Endothelial cell (in vitro differentiated cells): ENCODE results near the gene CLPTM1L. TPM values are rescaled to one million over a fixed set of nuclear protein-coding genes. Genes with fewer than 3 reads are reported as not detected.

Source experiments
- DNase-seq: peaks from one replicate; pipeline ENCODE4 v3.0.0; 2021; ENCODE audit warnings: low spot score
- H3K27ac Mint-ChIP-seq: one replicate; pipeline ENCODE4 v1.8.0; 2021; ENCODE audit warnings: mixed read lengths, inconsistent platforms; ENCODE audit not compliant: unreplicated experiment
- H3K27me3 Mint-ChIP-seq: one replicate; pipeline ENCODE4 v1.8.0; 2021; ENCODE audit warnings: mild to moderate bottlenecking, moderate library complexity, mixed read lengths, inconsistent platforms; ENCODE audit not compliant: unreplicated experiment
- H3K36me3 Mint-ChIP-seq: one replicate; pipeline ENCODE4 v1.8.0; 2021; ENCODE audit warnings: mild to moderate bottlenecking, low read depth, mixed read lengths, inconsistent platforms; ENCODE audit not compliant: unreplicated experiment
- H3K4me1 Mint-ChIP-seq: one replicate; pipeline ENCODE4 v1.8.0; 2021; ENCODE audit warnings: mild to moderate bottlenecking, mixed read lengths, inconsistent platforms; ENCODE audit not compliant: unreplicated experiment
- H3K4me3 Mint-ChIP-seq: one replicate; pipeline ENCODE4 v1.8.0; 2021; ENCODE audit warnings: mild to moderate bottlenecking, mixed read lengths, inconsistent platforms; ENCODE audit not compliant: unreplicated experiment
- H3K9me3 Mint-ChIP-seq: one replicate; pipeline ENCODE4 v1.8.0; 2021; ENCODE audit warnings: mixed read lengths, inconsistent platforms; ENCODE audit not compliant: unreplicated experiment
- CTCF ChIP-seq: fragments of 200-600 bp; sonication (generic); IDR thresholded peaks from one replicate; pipeline ENCODE4 v1.5.0; 2021; ENCODE audit warnings: antibody characterized with exemption; ENCODE audit not compliant: unreplicated experiment
- total RNA-seq: library from RNA; stranded (reverse); fragmentation: NEBNext Ultra II Directional; extraction: Animal tissue kit (Norgen Biotek cat#: 25700); gene quantifications from one replicate; pipeline ENCODE4 v1.2.1, GENCODE V29; 2021; ENCODE audit not compliant: unreplicated experiment

The CLPTM1L gene
- total RNA-seq, 1 donor from 2014 or later, result 86.6 TPM

DNA sequence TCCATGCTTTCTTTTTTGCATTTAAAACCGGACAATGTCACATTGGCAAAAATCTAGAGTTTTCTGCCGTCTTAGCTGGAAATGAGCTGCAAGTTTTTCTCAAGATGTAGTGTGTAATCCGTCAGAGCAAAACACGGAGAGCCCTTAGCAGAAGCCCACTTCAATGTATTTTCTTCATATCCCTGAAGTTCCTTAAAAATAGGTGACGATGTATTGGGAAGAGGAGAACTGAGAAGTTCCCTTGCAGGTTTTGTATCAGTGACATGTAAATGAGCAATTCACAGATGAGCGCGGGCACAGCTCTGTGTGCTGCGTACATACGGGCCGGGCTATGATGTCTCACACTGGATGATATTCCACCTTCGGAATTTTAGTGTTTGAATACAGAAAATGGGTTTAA lies 14.8 kb upstream of the CLPTM1L start:
- Mint-ChIP-seq H3K4me1 (peaks cover 5% of the 10 kb centered on the region), H3K27ac (no peak overlapping the region), H3K9me3 (no peaks in the 10 kb centered on the region), H3K36me3 (no peaks in the 10 kb centered on the region), H3K4me3 (no peak overlapping the region), H3K27me3 (peaks cover 2% of the 10 kb centered on the region)
- TF ChIP-seq CTCF, result no peak
- DNase-seq, result no peak

DNA sequence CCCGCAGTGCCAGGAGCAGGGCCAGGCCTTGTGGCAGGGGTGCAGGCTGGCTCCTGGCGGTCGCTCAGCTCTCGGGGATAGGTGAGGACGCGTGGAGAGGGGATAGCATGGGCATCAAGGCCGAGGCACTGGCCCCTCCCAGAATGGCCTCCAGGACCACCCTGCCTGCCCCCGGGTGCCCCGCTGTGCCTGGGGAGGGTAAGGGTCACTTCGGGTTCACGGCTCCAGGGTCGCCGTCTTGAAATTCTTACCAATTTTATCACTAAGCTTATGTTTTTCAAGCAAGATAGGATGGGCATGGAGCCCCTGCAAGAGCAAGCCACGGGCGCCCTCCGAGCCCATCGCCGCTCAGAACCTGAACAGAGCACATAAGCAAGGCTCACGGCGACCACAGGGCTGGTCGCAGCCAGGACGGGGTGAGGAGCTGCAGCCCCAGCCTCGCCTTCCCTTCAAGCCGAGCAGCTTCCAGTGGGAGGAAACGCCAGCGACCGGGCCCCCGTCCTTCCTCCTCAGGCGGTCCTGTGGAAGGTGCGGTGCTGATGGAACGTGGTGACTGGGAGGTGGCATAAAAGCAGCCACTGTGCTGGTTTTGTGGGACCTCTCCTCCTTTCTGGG lies 14.2 kb upstream of the CLPTM1L start:
- no peak overlapping the region for H3K27ac Mint-ChIP-seq
- H3K9me3 Mint-ChIP-seq, result no peaks in the 10 kb centered on the region
- peaks cover 2% of the 10 kb centered on the region for H3K27me3 Mint-ChIP-seq
- no peak overlapping the region for H3K4me3 Mint-ChIP-seq
- DNase-seq, result no peak
- no peaks in the 10 kb centered on the region for H3K36me3 Mint-ChIP-seq
- peaks cover under 1% of the 10 kb centered on the region for H3K4me1 Mint-ChIP-seq
- no peak for TF ChIP-seq CTCF

GRCh38 chr5:1358726-1359025 lies 13.8 kb upstream of the CLPTM1L start:
- no peak for DNase-seq
- H3K27ac Mint-ChIP-seq, result no peak overlapping the region
- no peak overlapping the region for H3K4me3 Mint-ChIP-seq
- TF ChIP-seq CTCF, result no peak
- H3K36me3 Mint-ChIP-seq, result no peaks in the 10 kb centered on the region
- no peaks in the 10 kb centered on the region for H3K4me1 Mint-ChIP-seq
- peaks cover 2% of the 10 kb centered on the region for H3K27me3 Mint-ChIP-seq
- H3K9me3 Mint-ChIP-seq, result no peaks in the 10 kb centered on the region

DNA sequence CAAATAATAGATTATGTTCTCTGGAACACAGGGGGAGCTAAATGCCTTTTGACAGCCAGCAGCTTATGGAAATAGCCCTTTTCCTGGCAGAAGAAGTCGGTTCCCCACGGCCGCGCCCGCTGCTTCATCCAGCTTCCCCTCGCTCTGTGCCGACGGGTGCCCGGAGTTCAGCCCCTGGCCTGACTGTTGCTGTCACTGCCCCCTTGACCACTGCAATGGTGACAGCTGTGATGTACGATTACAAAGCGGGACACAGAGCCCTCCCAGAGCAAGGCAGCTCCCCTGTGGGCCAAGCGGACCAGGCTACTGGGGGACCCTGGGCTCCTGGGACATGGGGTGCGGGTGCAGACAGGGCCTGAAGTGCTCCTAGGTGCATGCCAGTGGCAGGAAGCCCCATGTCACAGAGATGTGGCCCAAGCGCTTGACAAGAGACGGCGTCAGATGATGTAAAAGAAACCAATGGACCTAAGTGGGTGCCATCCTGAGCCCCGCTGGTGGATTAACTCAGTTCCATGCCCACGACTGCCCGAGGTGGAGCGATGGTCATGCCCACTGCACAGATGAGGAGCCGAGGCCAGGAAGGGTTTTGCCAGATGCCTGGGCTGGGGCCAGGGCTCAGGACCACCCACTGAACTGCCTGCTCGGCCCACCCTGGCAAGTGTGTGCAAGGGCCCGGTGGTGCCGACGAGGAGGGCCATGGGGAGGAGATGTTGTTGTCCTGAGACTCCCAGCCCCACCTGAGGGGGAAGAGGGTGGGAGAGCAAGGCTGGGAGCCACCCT lies 13.2 kb upstream of the CLPTM1L start:
- Mint-ChIP-seq H3K27me3 (peaks cover 2% of the 10 kb centered on the region), H3K9me3 (no peaks in the 10 kb centered on the region)
- DNase-seq, result no peak

More for the DNA sequence above, 13.2 kb upstream of the CLPTM1L start:
- no peaks in the 10 kb centered on the region for H3K4me1 Mint-ChIP-seq
- no peak overlapping the region for H3K4me3 Mint-ChIP-seq
- no peaks in the 10 kb centered on the region for H3K36me3 Mint-ChIP-seq
- TF ChIP-seq CTCF, result no peak
- no peak overlapping the region for H3K27ac Mint-ChIP-seq
